H1 (cell line): ENCODE data around the gene RFC3. TPM values are rescaled to one million over a fixed set of nuclear protein-coding genes. Genes with fewer than 3 reads are reported as not detected.

Experiments
- CTCF ChIA-PET: fragments of 300-600 bp; sonication (Branson Sonifier 250); formaldehyde crosslinking; loops from one replicate; lab custom pipeline; 2021; ENCODE audit not compliant: partially characterized antibody; lab: Charles Lee
- POLR2A ChIA-PET: fragments of 300-600 bp; sonication (Branson Sonifier 250); formaldehyde crosslinking; loops from one replicate; lab custom pipeline; 2021; ENCODE audit warnings: inconsistent platforms; ENCODE audit not compliant: partially characterized antibody; lab: Charles Lee
- DNase-seq, 2 experiments: peaks; one replicate each; pipeline versions ENCODE4 v3.0.0 to v3.0.0-alpha.2; 2010 to 2022; ENCODE audit warnings: low spot score in 2 of 2, low read depth in 1 of 2, mixed read lengths in 1 of 2
- FAIRE-seq: peaks from 2 replicates; lab custom pipeline; 2011; peaks lifted over from hg19 to GRCh38; lab: Jason Lieb, UNC
- H2AFZ ChIP-seq: 2 replicates; pipeline ENCODE4 v1.8.1; 2012; ENCODE audit warnings: low read length, inconsistent platforms
- H2AK5ac ChIP-seq: 2 replicates; pipeline ENCODE4 v1.6.1; 2013; ENCODE audit warnings: low read depth, low read length
- H2BK120ac ChIP-seq: replicated peaks from 2 replicates; pipeline ENCODE3; 2013; ENCODE audit warnings: low read depth, low read length, inconsistent platforms
- H2BK12ac ChIP-seq: 2 replicates; pipeline ENCODE4 v1.6.1; 2013; ENCODE audit warnings: low read depth, low read length
- H2BK15ac ChIP-seq: 2 replicates; pipeline ENCODE4 v1.6.1; 2013; ENCODE audit warnings: low read length
- H2BK20ac ChIP-seq: 2 replicates; pipeline ENCODE4 v1.6.1; 2013; ENCODE audit warnings: low read length
- H2BK5ac ChIP-seq: 2 replicates; pipeline ENCODE4 v1.6.1; 2013; ENCODE audit warnings: low read depth, low read length
- H3K14ac ChIP-seq: 2 replicates; pipeline ENCODE4 v1.6.1; 2013; ENCODE audit warnings: inconsistent platforms; ENCODE audit not compliant: insufficient read length
- H3K18ac ChIP-seq: 2 replicates; pipeline ENCODE4 v1.6.1; 2013; ENCODE audit warnings: low read length; ENCODE audit errors: extremely low read depth
- H3K23ac ChIP-seq: 2 replicates; pipeline ENCODE4 v1.6.1; 2013; ENCODE audit warnings: inconsistent platforms; ENCODE audit not compliant: insufficient read length
- H3K23me2 ChIP-seq: 2 replicates; pipeline ENCODE4 v1.6.1; 2013; ENCODE audit warnings: low read depth, low read length
- H3K27ac ChIP-seq: 2 replicates; pipeline ENCODE4 v1.6.1; 2011; ENCODE audit warnings: low read depth, low read length, inconsistent platforms
- H3K27me3 ChIP-seq, 4 experiments: replicated peaks in 1 of 4; 1 replicate in 1 of 4; 2 replicates in 3 of 4; pipeline versions ENCODE4 v1.6.1 to v1.8.1; 2011 to 2013; ENCODE audit warnings: low read length in 3 of 4, mild to moderate bottlenecking in 3 of 4, inconsistent platforms in 2 of 4, mixed read lengths in 2 of 4, moderate library complexity in 1 of 4; ENCODE audit not compliant: control insufficient read depth in 3 of 4, insufficient read depth in 3 of 4; ENCODE audit errors: extremely low read depth in 1 of 4
- H3K36me3 ChIP-seq, 4 experiments: 2 replicates each; pipeline versions ENCODE4 v1.6.1 to v1.8.1; 2011 to 2013; ENCODE audit warnings: mild to moderate bottlenecking in 4 of 4, low read length in 3 of 4, moderate library complexity in 2 of 4, control low read depth in 1 of 4, inconsistent platforms in 1 of 4; ENCODE audit not compliant: insufficient read depth in 4 of 4, control insufficient read depth in 2 of 4
- H3K4ac ChIP-seq: replicated peaks from 2 replicates; pipeline ENCODE3; 2013; ENCODE audit warnings: low read length, low read depth, mixed read lengths, inconsistent platforms; ENCODE audit not compliant: insufficient read length
- H3K4me1 ChIP-seq, 4 experiments: replicated peaks in 1 of 4; 1 replicate in 1 of 4; 2 replicates in 3 of 4; pipeline versions ENCODE4 v1.6.1 to v1.8.1; 2011 to 2013; ENCODE audit warnings: low read length in 3 of 4, inconsistent platforms in 2 of 4, mixed read lengths in 1 of 4; ENCODE audit not compliant: insufficient read depth in 4 of 4, control insufficient read depth in 3 of 4
- H3K4me2 ChIP-seq, 2 experiments: 2 replicates each; pipeline versions ENCODE4 v1.6.1 to v1.8.1; 2011 to 2013; ENCODE audit warnings: low read depth in 2 of 2, low read length in 2 of 2, control low read depth in 1 of 2, inconsistent platforms in 1 of 2, mild to moderate bottlenecking in 1 of 2; ENCODE audit not compliant: insufficient read depth in 1 of 2
- H3K4me3 ChIP-seq, 4 experiments: fragments of 200-600, 300-600 bp in 1 of 4; sonication (generic), shearing (Covaris generic), sonication (Bioruptor Twin) in 1 of 4; 2 replicates each; pipeline versions ENCODE4 v1.5.1 to v1.8.1; 2011 to 2016; ENCODE audit warnings: low read length in 4 of 4, low read depth in 3 of 4, control low read depth in 2 of 4, inconsistent platforms in 2 of 4, mild to moderate bottlenecking in 2 of 4, mixed read lengths in 1 of 4, moderate library complexity in 1 of 4; ENCODE audit not compliant: insufficient read depth in 2 of 4; ENCODE audit errors: extremely low read depth in 1 of 4
- H3K56ac ChIP-seq: replicated peaks from 2 replicates; pipeline ENCODE3; 2013; ENCODE audit warnings: low read depth, mild to moderate bottlenecking, mixed read lengths, low read length, inconsistent platforms; ENCODE audit not compliant: insufficient read length
- H3K79me1 ChIP-seq: 2 replicates; pipeline ENCODE4 v1.6.1; 2013; ENCODE audit warnings: low read depth, low read length, control low read depth
- H3K79me2 ChIP-seq, 2 experiments: 2 replicates each; pipeline versions ENCODE4 v1.6.1 to v1.8.1; 2012 to 2013; ENCODE audit warnings: low read length in 2 of 2, mild to moderate bottlenecking in 2 of 2, inconsistent platforms in 1 of 2; ENCODE audit not compliant: insufficient read depth in 2 of 2, control insufficient read depth in 1 of 2
- H3K9ac ChIP-seq, 4 experiments: replicated peaks in 1 of 4; 1 replicate in 1 of 4; 2 replicates in 3 of 4; pipeline versions ENCODE4 v1.6.1 to v1.8.1; 2011 to 2013; ENCODE audit warnings: low read depth in 3 of 4, low read length in 3 of 4, control low read depth in 2 of 4, mild to moderate bottlenecking in 2 of 4, moderate library complexity in 2 of 4, inconsistent platforms in 1 of 4; ENCODE audit errors: extremely low read depth in 1 of 4
- H3K9me3 ChIP-seq, 2 experiments: 2 replicates each; pipeline versions ENCODE4 v1.6.1 to v1.8.1; 2012 to 2013; ENCODE audit warnings: mild to moderate bottlenecking in 2 of 2, moderate library complexity in 2 of 2, control low read depth in 1 of 2, inconsistent platforms in 1 of 2, low read depth in 1 of 2, low read length in 1 of 2, mixed read lengths in 1 of 2; ENCODE audit not compliant: insufficient read depth in 2 of 2
- H4K20me1 ChIP-seq, 2 experiments: replicated peaks in 1 of 2; 2 replicates each; pipeline versions ENCODE3 to v1.8.1; 2011 to 2013; ENCODE audit warnings: inconsistent platforms in 2 of 2, low read length in 2 of 2, mild to moderate bottlenecking in 1 of 2; ENCODE audit not compliant: insufficient read depth in 2 of 2, control insufficient read depth in 1 of 2
- H4K5ac ChIP-seq: 2 replicates; pipeline ENCODE4 v1.6.1; 2013; ENCODE audit warnings: low read length, low read depth, mixed read lengths, inconsistent platforms; ENCODE audit not compliant: insufficient read length
- H4K8ac ChIP-seq: 2 replicates; pipeline ENCODE4 v1.8.0; 2013; ENCODE audit warnings: mild to moderate bottlenecking, moderate library complexity, low read length, inconsistent platforms; ENCODE audit not compliant: insufficient read depth; ENCODE audit errors: extremely low read depth
- H4K91ac ChIP-seq: replicated peaks from 2 replicates; pipeline ENCODE3; 2013; ENCODE audit warnings: low read length, mixed read lengths, inconsistent platforms; ENCODE audit not compliant: insufficient read length
- BCL11A ChIP-seq, 2 experiments: IDR thresholded peaks; one replicate each; pipeline ENCODE4 v1.6.1; 2011; ENCODE audit warnings: low read depth in 2 of 2, low read length in 2 of 2, mild to moderate bottlenecking in 2 of 2
- E2F6 ChIP-seq: IDR thresholded peaks from 2 replicates; pipeline ENCODE4 v1.6.1; 2012; ENCODE audit warnings: inconsistent platforms
- JUN ChIP-seq: IDR thresholded peaks from 2 replicates; pipeline ENCODE4 v1.6.1; 2011; ENCODE audit warnings: low read depth, mild to moderate bottlenecking, improper control_type of control experiment, low read length
- RAD21 ChIP-seq, 2 experiments: IDR thresholded peaks in 1 of 2; conservative IDR thresholded peaks in 1 of 2; 2 replicates each; pipeline ENCODE4 v1.6.1; 2011; ENCODE audit warnings: low read depth in 2 of 2, low read length in 2 of 2, improper control_type of control experiment in 1 of 2, inconsistent platforms in 1 of 2, mild to moderate bottlenecking in 1 of 2, moderate library complexity in 1 of 2
- RNF2 ChIP-seq: fragments of 200-900, 300-1000 bp; sonication (generic); IDR thresholded peaks from 2 replicates; pipeline ENCODE4 v1.7.1; 2016; ENCODE audit warnings: borderline replicate concordance, low read depth, mild to moderate bottlenecking, antibody characterized with exemption, low read length; ENCODE audit not compliant: poor library complexity, severe bottlenecking; ENCODE audit errors: missing control alignments
- SP1 ChIP-seq: IDR thresholded peaks from 2 replicates; pipeline ENCODE4 v1.6.1; 2011; ENCODE audit warnings: low read depth, low read length
- SP2 ChIP-seq: IDR thresholded peaks from 2 replicates; pipeline ENCODE4 v1.6.1; 2012; ENCODE audit warnings: mild to moderate bottlenecking, low read length, inconsistent platforms
- TCF12 ChIP-seq: IDR thresholded peaks from 2 replicates; pipeline ENCODE4 v1.6.1; 2011; ENCODE audit warnings: low read depth, mild to moderate bottlenecking, low read length
- TEAD4 ChIP-seq: IDR thresholded peaks from 2 replicates; pipeline ENCODE4 v1.6.1; 2012; ENCODE audit warnings: low read depth, low read length, inconsistent platforms, mixed read lengths
- WGBS, 2 experiments: shearing (Covaris generic) in 1 of 2; methylation state at CpG; one replicate each; pipeline versions ENCODE4 v1.1.6 to v1.1.7; 2013 to 2015; ENCODE audit warnings: low lambda C conversion rate in 2 of 2, mixed read lengths in 2 of 2, inconsistent platforms in 1 of 2, low coverage in 1 of 2, missing lambda C conversion rate in 1 of 2; ENCODE audit not compliant: insufficient replicate concordance in 2 of 2, insufficient coverage in 1 of 2, insufficient read length in 1 of 2; ENCODE audit errors: extremely low coverage in 1 of 2, missing lambda C conversion rate in 1 of 2; 5-methylcytosine and 5-hydroxymethylcytosine counted together
- polyA plus RNA-seq, 7 experiments: library from polyadenylated mRNA; depleted of rRNA in 3 of 7; stranded (reverse) in 5 of 7; unstranded in 2 of 7; fragments of >200 nt in 5 of 7; fragments of 200-250 nt in 2 of 7; gene quantifications; 1 replicate in 5 of 7; 2 replicates in 1 of 7; 4 replicates in 1 of 7; pipeline versions ENCODE4 v1.2.1 to v1.2.3, GENCODE V29; 2011 to 2013; ENCODE audit warnings: missing spikeins in 2 of 7, mixed read lengths in 2 of 7
- total RNA-seq: library from RNA; stranded (reverse); fragmentation: NEBNext Ultra II Directional; extraction: Animal tissue kit (Norgen Biotek cat#: 25700); gene quantifications from 2 replicates; pipeline ENCODE4 v1.2.1, GENCODE V29; 2021

Gene RFC3
- total and polyA plus RNA-seq, 2 of the 8 experiments (the other 6 are each of a cell fraction or from before 2014, with no cell fraction given), result 26.4 to 45.6 TPM

DNA sequence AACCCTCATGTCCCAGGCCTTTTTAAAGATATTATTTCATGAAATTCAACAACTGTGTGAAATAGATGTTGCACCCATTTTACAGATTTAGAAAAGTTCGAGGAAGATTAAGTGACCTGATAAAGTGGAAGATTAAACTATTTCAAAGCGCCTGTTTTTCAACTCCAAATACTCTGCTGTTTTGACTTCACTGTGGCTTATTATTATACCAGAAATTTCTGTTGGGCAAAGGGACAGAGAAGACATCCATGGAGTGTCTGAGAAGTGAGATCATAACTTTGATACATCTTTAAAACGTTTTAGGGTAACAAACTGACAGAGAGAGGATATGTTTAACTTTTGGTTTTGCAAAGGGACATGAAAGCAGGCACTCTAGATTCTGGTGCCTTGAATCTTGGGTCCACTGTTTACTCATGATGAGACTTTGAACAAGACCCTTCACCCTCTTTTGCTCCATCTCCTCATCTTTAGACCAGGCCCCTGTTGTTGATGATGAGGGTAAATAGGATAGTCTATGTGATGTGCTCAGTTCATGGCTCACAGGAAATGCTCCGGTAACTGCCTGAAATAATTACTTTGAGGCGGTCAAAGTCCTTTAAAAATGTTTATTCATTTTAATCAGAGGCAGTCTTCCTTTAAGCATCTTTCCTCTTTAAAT is 55.4 kb downstream of the RFC3 start:
- no peak overlapping the region for H2AK5ac ChIP-seq
- DNase-seq (no peak), FAIRE-seq (no peak)
- H3K4me3 ChIP-seq, result no peak overlapping the region
- no peaks in the 10 kb centered on the region for H3K23me2 ChIP-seq
- H4K8ac ChIP-seq, result no peak overlapping the region
- H3K27me3 ChIP-seq, result no peaks in the 10 kb centered on the region
- H3K4me1 ChIP-seq, result no peaks in the 10 kb centered on the region
- 87% methylated on average over 5 of the region's 5 CpGs; no CpG with 5 or more reads in 1 of the 2 experiments for WGBS, 2 experiments
- no peak overlapping the region for H3K23ac ChIP-seq
- TF ChIP-seq TCF12 (no peak), TEAD4 (no peak), E2F6 (no peak), RNF2 (no peak), BCL11A (IDR thresholded peaks at IDR 0.05; ENCODE audit: low read depth in 2 of 2, low read length in 2 of 2) (no peak), JUN (no peak), SP2 (no peak), SP1 (no peak), RAD21 (IDR thresholded peaks at IDR 0.05 in 1 of 2, conservative IDR thresholded peaks at IDR 0.05 in 1 of 2; ENCODE audit: low read depth in 2 of 2, low read length in 2 of 2) (no peak)
- H3K27ac ChIP-seq, result no peak overlapping the region
- no peak overlapping the region for H3K9ac ChIP-seq
- no peak overlapping the region for H3K4me2 ChIP-seq
- H3K36me3 ChIP-seq, result no peaks in the 10 kb centered on the region
- H3K18ac ChIP-seq, result no peak overlapping the region
- no peak overlapping the region for H3K56ac ChIP-seq
- ChIA-PET CTCF (interaction anchor here (1.3 kb wide), 1 partner anchor 73 kb away, joined by 3 read pairs; no protein-coding TSS in a partner anchor), POLR2A (no interaction called here)
- H4K20me1 ChIP-seq, result peaks cover 0 to 2% of the 10 kb centered on the region in 2 experiments
- H4K91ac ChIP-seq, result no peak overlapping the region
- no peak overlapping the region for H3K14ac ChIP-seq
- no peak overlapping the region for H2BK12ac ChIP-seq
- no peak overlapping the region for H3K4ac ChIP-seq
- no peak overlapping the region for H2BK15ac ChIP-seq
- H2BK5ac ChIP-seq, result no peak overlapping the region
- no peak overlapping the region for H2BK120ac ChIP-seq
- H3K79me2 ChIP-seq, result no peaks in the 10 kb centered on the region
- H2BK20ac ChIP-seq, result no peak overlapping the region
- no peak overlapping the region for H4K5ac ChIP-seq
- H3K9me3 ChIP-seq, result no peaks in the 10 kb centered on the region
- H3K79me1 ChIP-seq, result no peaks in the 10 kb centered on the region
- H2AFZ ChIP-seq, result no peak overlapping the region
